Hematopoietic multipotent progenitor cell treated with erythropoietin and hydrocortisone succinate and interleukin-3 and kit ligand, for 8 days (in vitro differentiated cells): ENCODE measurements around the gene HRG.
"Not testable (repeated sequence)": the region's sequence is repeated elsewhere in the genome, so short reads cannot be mapped to it uniquely, and the experiment has no call there.

Experiments used
- DNase-seq: peaks from one replicate; pipeline ENCODE4 v3.0.0-alpha.2; 2015

HRG gene, protein sequence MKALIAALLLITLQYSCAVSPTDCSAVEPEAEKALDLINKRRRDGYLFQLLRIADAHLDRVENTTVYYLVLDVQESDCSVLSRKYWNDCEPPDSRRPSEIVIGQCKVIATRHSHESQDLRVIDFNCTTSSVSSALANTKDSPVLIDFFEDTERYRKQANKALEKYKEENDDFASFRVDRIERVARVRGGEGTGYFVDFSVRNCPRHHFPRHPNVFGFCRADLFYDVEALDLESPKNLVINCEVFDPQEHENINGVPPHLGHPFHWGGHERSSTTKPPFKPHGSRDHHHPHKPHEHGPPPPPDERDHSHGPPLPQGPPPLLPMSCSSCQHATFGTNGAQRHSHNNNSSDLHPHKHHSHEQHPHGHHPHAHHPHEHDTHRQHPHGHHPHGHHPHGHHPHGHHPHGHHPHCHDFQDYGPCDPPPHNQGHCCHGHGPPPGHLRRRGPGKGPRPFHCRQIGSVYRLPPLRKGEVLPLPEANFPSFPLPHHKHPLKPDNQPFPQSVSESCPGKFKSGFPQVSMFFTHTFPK

DNA sequence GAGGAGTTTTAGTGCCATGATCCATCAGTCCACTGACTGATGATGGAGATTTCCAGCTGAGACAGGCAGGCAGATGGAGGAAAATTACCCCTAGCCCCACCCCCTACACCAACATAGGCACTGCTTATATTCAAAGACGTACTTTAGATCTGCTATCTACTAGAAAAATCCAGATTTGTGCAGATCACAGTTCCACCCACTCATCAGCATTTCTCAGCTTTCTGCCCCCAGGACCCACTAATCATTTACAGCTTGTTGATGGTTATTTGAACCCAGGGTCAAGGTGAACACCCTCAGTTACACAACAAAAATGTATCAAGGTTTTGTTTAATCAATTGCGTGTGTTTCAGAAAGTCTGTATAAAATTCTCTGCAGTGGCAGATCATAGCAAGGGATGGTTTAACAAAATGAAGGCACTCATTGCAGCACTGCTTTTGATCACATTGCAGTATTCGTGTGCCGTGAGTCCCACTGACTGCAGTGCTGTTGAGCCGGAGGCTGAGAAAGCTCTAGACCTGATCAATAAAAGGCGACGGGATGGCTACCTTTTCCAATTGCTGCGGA lies at the start of gene HRG:
Gene HRG (plus strand): TSS at position 390 of the 564 bp plus-strand sequence. CDS start 18 bp downstream, at position 408.
- DNase-seq, result no peak

DNA sequence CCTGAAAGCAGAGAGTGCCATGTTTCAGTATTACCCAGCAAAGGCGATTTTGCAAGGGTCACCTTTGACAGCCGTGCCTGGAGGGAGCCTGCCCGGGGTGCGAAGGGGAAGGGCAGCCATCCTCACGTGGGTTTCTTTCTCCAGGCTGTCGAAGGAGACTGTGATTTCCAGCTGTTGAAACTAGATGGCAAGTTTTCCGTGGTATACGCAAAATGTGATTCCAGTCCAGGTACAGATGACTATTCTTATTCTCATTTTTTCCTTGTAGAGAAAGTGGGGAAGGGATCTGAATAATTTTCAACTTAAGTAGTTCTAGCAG lies 49.6 kb upstream of the HRG start:
- no peak for DNase-seq

DNA sequence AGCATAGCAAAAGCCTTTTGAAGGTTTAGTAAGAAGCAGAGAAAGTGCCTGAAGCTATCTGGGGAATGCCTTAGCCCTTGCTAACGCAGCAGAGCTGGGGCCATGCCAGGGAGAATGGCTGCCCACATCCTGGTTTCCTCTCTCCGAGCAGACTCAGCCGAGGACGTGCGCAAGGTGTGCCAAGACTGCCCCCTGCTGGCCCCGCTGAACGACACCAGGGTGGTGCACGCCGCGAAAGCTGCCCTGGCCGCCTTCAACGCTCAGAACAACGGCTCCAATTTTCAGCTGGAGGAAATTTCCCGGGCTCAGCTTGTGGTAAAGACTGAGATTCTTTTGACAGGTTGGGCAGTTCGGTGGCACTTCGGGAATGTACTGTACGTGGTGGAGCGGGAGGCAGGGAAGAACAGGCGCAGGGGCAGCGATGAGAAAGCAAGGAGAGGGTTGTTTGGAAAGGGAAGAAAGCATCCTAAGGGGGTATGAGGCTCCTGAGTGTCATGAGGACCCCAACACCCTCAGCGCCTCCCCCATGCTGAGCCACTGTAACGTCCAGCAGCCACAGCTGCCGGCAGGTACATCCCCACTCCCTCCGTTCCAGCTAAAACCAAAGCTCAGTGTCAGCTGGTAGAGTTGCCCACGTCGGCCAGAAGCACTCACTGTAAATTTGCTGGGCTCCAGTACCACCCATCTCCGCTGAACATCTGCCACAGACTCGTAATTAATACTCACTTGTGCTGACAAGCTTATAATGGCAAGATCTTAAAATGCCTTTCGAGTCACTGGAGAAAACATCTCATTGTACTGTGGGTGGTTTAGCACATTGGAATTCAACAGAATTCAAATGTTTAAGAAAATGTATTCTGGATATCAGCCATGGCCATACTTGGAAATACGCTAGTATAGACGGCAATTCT lies 48.5 kb upstream of the HRG start:
- peak; percentile 90 for DNase-seq

DNA sequence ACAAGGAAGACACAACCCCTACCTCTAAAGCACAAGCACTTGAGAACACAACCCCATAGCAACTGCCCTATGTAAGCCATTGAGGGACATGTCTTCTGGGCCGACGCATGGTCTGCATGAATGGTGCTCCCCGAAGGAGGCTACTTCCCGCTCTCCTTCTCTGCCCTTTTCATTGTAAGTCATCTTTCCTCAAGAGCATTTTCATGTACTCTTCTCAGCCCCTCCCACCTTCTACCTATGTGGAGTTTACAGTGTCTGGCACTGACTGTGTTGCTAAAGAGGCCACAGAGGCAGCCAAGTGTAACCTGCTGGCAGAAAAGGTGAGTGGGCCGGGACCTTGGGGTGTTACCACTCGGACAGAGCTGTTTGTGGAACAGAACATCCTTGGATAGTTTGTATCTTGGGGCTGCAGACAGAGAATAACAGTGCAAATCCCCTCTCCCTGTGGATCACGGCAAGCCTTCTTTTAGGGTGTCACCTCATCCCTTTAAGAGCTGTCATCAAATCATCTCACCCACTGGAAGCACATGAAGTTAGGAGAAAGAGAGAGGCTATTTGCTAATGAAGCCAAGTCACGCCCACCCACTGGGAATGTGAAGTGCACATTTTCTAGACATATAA lies 47.4 kb upstream of the HRG start:
- no peak for DNase-seq

DNA sequence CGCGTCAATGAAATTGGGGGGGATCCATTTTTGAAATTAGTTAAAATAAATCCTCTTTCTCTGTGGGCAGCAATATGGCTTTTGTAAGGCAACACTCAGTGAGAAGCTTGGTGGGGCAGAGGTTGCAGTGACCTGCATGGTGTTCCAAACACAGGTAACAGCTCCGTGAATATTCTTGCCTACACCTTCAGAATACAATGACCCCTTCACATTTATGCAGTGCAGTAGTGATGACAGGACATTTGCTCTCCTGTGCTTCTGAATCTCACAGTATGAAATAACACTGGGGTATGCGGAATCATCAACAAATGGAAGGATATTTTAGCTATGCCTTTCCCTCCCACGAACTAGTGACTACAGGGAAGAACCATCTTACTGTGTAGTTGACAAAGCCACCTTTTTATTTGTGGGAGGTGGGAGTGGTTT lies 46.0 kb upstream of the HRG start:
- DNase-seq, result no peak

DNA sequence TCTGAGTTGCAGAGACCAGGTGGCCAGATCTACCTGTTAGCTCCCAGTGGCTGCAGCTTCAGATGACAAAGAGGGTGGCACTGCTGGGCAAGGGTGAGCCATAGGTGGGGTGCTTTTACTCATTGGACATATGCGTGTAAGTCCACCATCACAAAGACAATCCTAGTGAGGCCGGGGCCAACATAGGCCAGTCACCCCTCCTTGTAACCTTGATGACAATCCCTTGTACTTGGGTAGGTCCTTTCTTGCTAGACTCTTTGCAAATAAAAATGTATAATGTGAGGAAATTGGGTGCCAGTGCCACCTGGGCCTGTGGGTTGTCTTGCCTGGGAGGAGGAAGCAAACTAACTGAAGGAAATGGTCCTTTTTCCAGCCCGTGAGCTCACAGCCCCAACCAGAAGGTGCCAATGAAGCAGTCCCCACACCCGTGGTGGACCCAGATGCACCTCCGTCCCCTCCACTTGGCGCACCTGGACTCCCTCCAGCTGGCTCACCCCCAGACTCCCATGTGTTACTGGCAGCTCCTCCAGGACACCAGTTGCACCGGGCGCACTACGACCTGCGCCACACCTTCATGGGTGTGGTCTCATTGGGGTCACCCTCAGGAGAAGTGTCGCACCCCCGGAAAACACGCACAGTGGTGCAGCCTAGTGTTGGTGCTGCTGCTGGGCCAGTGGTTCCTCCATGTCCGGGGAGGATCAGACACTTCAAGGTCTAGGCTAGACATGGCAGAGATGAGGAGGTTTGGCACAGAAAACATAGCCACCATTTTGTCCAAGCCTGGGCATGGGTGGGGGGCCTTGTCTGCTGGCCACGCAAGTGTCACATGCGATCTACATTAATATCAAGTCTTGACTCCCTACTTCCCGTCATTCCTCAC lies 45.4 kb upstream of the HRG start:
- DNase-seq, result no peak

DNA sequence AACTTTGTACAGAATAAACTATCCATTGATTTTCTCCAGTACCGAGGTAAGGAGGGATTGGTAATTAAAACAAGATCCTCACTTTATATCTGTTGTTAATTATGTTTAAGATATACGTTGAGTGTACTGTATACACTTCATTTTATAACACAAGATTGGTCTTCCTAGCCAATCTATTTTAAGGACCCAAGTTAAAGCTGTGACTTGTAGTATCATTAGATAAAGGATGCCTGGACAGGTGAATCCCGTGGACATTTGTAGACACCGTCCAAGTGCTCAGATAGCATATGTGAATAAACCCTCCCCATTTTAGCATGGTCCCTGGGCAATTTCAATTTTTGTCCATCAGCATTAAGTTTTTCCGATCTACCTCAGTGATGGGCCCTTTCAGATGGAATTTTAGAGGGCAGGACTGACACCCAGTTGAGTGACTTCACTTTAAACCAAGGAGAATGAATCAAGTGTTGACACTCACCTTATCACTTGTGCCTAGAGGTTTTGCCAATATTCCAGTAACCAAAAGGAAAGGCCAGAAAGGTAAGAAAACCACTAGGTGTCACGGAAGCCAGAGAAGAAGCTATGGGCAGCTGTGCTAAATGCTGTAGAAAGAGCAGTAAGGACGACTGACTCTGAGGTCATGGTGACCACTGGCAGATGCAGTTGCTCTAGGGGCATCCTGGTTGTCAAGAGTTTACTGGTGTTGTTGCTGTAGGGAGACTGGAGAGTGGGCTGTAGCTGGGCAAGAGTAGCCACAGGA lies 43.7 kb upstream of the HRG start:
- no peak for DNase-seq

DNA sequence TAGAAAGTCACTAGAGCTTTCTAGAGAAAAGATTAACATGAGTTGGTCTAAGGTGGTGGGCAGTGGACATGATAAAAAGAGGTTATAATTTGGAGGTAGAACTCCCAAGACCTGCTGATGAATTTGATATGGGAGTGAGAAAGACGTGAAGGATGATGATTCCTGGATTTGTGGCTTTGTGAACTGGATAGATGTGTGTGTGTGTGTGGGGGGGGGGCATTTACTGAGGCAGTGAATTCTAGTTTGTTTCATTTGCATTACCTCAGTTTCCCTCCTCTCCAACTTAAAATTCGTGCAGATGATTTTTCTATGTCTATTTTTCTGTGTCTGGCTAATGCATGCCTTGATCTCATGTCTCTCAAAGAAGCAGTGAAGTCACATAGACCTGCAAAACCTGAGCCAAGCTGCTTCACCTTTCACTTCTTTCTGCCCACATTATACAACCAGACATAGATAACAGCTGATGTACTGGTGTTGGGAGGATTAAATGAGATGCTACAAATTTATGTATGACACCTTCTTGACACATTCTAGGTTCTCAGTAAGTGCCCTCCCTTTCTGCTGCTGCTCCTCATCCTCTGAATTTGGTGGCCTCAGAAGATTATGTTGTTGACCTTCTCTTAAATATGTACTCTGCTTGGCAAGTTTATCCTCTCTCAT lies 43.0 kb upstream of the HRG start:
- DNase-seq, result no peak

DNA sequence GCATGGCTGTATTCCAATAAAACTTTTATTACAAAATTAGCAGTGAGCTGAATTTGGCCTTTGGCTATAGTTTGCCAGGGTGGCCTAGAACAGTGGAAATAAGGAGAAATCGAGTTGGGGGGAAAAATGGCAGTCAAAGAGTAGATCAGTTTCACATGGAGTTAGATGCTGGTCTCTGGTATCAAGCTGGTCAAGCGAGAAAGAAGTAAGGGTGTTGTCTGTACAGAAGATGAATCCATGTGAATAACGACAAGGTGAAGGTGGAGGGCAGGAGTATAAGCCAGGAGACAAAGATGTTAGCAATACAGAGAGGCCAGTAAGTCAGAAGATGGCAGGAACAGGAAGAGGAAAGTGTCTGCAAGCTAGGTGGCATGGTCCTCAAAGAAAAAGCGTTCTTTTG lies 41.2 kb upstream of the HRG start:
- DNase-seq, result no peak

DNA sequence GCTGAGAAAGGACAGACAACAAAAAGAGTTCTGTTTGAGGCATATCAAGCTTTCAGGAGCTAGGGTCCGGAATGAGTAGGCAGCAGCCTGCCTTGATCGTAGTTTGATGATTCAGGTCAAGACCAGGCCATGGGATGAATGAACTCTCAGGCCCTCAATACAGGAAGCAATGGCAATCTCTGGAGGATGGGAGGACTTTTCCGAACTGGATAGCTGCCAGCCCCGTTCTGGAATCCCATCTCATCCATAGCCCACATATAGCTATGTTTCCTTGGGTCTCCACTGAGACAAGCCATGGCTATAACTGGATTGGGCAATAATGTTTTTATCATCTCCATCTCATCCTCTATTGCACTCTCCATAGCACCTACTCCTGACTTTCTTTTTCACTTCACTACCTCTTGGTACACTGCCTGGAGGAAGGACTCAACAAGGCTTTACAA lies 40.2 kb upstream of the HRG start:
- DNase-seq, result no peak

DNA sequence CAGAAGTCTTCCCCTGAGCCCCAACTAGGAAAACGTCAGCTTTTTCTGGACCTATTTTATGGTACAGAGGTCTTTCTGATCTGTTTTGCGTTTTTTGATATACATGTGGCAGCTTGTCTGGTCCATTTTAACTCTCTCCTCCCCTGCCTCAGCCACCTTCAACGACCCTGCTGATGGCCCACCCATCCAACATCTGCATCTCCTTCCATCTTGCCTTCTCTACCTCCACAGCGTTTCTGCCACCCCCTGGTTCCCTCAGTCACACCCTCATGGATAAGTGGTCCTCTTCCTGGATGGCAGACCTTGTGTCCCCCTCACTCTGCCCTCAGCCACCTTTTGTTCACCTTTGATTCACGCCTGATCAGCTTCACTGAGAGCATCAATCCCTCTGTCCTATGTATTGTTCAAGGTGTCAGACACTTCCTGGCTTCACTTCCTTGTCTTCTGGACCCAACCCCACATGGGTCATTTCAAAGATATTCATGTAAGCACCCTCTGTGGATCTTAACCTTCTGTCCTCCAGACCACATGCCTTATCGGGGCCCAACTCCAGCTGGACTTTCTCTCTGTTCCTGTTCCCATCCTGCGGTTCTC lies 39.5 kb upstream of the HRG start:
- DNase-seq, result no peak

DNA sequence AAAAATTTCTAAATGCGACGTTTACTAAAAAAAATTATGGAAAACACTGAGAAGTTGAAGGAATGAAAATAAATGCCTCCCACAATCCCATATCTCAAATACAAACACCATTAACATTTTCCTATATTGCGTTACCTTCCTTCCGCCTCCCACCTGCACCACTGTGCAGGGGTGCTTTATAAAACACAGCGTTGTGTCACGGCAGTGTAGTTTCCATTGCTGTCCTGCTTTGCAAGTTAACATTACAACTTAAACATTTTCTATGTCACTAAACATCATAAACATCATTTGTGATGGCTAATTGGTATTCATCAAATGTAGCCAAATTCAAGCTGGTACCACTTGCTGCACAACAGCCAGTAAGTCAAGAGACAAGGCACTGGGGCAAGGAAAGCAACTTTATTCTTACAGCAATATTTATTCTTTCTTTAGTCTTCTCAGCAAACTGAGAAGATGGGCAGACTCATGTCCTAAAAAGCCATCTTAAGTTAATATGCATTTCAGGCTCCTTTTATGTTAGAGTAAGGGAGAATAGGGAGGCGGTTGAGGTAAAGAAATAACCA lies 37.9 kb upstream of the HRG start:
- DNase-seq, result no peak

DNA sequence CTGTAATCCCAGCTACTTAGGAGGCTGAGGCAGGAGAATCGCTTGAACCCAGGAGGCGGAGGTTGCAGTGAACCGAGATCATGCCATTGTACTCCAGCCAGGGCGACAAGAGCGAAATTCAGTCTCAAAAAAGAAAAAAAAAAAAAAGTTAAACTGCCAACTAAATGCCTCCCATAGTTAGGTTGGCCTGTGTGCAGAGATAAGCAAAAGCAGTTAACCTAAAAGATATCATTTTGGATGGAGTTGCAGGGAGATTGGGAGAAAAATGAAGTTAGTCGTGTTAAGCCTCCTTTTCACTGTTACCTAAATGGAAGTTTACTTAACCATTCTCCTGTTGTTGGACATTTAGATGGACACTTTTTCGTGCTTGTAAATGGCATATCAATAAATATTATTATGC lies 37.1 kb upstream of the HRG start:
- peak; percentile 87 for DNase-seq

DNA sequence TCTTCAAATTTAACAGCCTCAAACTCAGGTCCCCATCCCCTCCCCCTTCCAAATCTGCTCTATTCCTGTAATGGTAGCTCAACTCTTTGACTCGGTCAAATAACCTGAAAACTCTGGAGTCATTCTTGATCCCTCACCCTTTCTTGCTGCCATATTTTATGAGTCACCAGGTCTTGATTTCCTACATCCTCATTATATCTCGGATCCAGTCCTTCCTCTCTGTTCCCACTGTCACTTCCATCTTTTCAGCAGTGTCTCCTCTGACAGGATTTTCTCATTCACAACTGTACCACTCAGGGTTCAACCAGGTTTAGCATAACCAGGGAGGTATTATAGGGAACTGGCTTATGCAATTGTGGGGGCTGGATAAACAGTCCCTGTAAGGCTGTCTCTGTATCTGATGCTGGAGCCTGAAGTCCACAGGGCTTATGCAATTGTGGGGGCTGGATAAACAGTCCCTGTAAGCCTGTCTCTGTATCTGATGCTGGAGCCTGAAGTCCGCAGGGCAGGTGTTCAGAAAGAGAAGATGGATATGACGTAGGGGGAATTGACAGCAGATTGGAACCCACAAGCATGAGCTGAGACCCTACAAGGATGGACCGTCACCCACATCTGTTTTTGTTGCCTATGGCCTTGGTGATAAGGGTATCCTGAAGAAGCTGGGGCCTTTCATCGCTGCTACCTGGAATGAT lies 34.7 kb upstream of the HRG start:
- DNase-seq, result peak; percentile 70

DNA sequence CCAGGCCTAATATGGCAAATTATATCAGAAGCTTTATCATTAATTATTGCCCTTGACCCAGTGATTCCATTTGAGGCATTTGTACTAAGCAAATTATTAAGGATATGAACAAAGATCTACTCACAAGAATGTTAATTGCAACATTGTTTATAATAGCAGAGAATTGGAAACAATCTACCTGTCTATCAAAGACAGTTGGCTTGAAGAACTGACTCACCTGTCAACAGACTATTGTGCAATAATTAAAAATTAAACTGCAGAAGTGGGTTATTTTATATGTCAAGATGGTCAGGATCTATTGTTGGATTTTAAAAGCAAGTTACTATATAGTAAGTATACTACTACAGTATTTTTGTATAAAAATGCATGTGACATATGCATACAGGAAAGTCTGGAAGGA lies 32.3 kb upstream of the HRG start:
- DNase-seq, result no peak

DNA sequence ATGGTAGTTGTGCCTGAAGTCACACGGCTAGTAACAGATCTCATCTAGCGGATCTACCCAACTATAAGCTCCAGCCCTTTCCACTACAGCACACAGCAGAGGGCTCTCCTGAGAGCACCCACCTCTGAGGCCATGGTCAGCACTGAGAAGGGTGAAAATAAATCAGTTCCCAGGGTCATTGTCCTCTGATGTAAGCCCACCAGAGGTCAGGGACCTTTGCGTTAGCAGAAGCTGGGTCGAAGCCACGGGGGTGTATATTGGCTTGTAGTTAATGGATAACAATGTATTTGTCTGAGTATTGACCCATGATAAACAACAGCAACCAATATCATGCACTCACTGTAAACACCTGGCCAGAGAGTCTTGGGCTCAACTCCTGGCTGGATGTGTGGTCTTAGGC lies 31.6 kb upstream of the HRG start:
- DNase-seq, result not testable (repeated sequence)

DNA sequence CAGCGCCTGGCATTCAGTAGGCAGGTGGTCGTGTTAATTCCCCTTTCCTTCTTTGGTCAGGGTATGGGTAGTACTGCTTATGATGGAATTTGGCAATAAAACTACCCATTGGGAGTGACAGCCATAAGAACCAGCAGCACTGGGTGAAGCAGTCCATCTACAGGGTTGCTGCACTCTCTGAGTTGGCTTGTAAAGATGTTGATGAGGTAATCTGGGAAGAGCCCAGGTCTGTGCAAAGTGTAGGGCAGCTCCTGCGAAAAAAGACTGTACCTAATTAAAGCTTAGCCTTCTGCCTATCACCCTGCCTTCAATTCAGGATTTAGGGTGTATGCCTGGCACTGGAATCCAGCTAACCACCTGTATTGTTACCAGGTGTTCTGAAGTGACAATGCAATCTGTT lies 30.3 kb upstream of the HRG start:
- no peak for DNase-seq

DNA sequence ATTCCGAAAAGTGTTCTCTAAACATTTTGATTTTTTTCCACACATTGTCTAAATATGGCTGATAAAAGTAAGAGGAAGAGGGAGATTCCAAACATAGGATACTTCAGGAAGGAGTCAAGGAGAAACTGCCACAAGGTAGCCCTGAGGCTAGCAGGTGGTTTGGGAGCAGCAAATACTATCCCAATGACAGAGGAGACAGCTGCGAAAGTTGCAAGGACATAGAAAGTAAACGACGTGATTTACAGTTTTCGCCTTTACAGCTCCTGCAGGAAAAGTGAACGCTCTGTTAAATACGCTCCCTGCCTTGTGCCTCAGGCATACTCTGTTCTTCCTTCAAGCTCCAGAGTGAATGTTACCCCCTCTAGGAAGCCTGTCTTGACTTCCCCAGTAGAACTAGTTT lies 29.3 kb upstream of the HRG start:
- DNase-seq, result no peak

DNA sequence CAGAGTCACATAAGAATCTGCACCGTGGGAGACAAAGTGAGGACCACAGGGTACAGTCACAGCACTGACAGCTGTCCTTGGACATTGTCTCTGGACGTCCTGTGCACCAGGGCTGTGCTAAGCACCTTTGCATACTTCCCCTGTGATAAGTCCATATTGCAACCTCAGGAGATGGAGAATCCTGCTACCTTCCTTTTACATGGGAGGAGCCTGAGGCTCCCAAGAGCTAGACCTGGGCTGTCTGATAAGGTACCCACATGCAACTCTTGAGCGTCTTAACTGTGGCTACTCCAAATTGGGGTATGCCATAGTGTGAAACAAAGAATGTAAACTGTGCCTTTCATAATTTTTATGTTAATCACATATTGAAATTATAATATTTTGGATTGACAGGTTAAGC lies 28.1 kb upstream of the HRG start:
- peak; percentile 72 for DNase-seq
